GM19025 (cell line): ENCODE measurements around the gene TNNT1.
"Not testable (repeated sequence)": the region's sequence is repeated elsewhere in the genome, so short reads cannot be mapped to it uniquely, and the experiment has no call there.

Experiments
- ATAC-seq: cut with Tn5 transposase; IDR thresholded peaks from one replicate; pipeline ENCODE4 v1.9.1; 2021; ENCODE audit warnings: mild to moderate bottlenecking, low read depth, moderate library complexity; ENCODE audit not compliant: unreplicated experiment

TNNT1 gene

DNA sequence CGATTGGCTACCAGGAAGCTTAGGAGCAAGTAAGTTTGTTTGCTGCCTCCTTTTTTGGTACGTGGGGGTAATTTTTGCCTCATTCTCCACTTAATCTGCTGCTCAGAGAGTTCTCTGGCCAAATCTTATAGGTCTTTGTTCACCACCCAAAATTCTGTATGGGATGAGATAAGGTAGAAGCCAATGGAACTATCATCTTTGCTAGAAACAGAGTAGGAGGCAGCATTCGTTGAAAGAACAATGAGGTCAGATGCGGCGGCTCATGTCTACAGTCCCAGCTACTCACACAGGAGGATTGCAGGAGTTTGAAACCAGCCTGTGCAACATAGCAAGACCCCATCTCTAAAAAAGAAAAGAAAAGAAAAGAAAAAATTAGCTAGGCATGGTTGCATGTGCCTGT is 22.4 kb upstream of the TNNT1 start:
- ATAC-seq, result no peak

DNA sequence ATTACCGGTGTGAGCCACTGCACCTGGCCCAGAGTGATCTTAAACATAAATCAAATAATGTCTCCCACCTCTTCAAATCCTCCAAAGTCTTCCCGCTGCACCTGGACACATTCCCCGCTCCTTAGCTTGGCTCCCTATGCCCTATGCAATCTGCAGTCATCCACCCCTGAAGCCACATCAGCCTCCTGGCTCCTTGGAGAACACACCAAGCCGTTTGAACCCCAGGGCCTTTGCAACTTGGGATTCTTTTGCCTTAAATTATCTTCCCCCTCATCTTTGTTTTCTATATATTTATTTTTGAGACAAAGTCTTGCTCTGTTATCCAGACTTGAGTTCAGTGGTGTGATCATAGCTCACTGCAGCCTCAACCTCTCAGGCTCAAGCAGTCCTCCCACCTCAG is 20.1 kb upstream of the TNNT1 start:
- no peak for ATAC-seq

DNA sequence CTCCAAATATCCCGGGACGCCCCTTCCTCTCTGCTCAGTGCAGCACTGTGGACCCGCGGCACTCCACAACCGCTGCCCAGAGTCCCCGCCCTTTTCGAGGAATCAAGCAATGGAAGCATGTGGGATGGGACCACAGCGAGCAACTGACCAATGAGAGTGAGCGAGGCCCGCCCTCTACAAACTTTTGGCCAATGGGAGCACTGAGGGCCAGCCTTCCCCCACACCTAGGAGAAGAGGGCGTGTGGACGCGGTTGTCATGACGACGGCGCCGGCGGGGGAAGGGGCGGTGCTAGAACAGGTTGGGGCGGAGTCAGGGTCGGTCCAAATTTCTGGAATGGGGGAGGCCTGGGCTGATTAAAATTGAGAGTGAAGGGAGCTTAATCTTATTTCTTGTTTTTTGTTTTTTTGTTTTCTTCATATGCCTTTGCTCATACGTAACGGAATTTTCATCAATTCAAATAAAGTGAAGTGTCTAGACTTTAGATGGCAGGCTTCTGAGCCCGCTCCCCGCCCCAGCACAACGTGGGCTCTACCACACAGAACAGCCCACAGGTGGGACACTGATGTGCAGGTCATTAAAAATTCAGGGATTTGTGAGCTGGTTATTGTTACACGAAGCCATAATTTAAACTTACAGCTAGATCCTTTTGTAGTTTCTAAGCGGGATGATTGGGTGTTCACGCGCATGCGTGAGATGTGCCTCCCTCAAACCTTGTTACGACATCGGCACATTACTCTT is 17.7 kb upstream of the TNNT1 start, which contains the start of gene DNAAF3:
Gene DNAAF3, minus strand, starts transcription at position 84 of the 739 bp plus-strand sequence. CDS start 200 bp downstream, outside the sequence.
- ATAC-seq, result peak; percentile 58

DNA sequence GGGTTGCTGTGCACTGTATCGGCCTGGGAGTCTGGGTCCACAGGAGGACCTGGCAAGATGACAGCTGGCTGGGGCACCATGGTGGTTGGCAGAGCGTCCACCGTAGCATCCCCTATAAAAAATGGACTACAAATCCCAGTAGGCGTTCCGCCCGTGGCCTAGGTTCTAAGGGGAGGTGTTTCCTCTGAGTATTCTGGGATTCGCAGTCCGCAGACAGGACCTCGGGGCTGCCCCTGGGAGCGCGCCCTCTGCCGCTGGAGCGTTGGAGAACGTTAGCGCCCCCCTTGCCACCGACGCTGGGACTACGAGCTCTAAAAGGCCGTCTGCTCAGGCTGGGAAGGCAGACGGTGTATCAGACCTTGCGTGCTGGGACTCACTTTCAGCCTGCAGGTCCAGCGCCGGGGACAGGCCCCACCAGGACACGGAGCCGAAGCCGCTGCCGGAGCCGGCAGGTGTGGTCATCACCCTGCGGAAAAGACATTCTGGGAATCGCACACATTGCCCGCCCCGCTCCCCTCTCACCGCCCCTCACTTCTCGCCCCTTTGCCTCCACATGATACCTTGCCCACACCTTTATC is 17.0 kb upstream of the TNNT1 start:
- no peak for ATAC-seq

DNA sequence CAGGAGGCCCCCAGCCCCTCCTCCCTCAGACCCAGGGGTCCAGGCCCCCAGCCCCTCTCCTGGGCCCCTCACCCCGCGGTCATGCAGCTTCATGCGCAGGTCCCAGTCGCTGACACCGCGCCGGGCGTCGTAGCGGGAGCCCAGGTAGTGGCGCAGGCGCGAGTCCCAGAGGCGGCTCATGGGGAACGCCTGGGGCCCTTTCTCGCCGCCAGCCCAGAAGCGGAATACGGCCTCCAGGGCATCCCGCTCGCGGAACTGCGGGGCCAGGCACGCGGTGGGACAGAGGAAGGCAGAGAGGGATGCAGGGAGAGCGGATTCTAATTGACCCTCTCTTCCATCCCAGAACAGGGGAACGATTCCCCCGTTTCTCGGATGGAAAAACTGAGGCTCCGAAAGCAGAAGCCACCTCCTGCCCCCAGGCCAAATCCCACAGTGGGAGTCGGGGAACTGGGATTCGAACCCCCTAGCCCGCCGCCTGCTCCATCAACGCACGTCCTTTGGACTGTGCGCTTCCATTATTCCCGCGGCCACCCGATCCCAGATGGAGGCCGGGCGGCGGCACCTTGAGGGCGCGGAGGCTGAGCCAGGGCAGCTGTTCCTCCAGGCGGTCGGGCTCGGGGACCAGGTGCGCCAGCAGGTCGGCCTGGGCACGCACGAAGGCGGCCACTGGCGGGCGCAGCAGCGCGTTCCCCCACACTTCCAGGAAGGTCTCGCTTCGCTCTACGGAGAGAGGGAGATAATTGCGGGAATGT is 12.7 kb upstream of the TNNT1 start:
- ATAC-seq, result no peak

DNA sequence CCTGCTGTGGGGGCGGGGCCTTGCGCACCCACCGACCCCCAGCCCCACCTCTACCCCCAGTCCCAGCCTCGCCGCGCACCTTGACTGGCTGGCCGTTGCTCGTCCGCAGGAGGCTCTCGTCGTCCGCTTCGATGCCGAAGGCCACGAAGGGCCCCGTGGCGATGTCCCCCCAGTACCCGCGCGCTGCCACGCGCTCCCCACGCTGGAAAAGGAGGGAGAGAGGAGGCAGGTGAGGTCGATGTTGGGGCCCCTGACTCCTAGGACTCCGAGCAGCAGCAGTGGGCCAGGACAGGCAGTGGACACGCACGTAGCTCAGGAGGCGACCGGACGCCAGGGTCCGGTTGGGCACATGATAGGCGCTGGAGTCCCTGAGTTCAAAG is 12.0 kb upstream of the TNNT1 start:
- no peak for ATAC-seq

DNA sequence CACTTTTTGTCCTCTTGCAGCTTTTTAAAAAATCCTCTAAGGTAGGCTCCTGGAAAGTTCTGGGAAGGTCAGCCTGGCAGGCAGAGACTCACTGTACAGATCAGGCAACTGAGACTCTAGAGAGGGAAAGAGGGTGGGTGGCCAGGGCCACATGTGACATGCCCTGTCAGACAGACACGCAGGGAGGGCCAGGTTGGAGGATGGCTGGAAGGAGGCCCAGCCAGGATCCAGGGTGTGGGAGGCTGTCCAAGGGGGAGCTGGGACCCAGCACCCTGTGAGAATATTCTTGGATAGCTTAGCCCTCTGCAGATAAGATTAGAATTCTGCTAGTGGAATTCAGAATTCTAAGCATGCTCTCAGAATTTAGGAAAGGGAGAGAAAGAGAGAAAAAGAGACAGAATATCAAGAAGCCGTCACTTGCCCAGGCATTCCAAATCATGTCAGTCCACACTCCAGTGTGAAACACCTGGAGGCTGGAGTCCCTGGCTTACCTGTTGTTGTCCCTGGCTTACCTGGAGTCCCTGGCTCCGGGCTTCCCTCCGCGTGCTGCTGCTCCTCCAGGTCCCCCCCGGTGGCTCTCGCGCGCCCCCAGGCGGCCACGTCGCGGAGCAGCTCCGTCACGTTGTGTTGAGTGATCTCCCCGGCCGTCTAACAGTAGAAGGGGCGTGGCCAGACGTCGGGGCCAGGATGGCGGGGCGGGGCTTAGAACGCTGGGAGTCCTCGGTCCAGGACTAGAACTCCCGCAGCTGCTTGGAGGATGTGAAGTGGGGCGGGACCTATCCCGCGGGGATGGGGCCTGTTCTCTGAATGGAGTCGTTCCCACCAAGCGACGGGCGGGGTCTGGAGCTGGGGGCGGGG is 11.4 kb upstream of the TNNT1 start:
- ATAC-seq, result no peak

DNA sequence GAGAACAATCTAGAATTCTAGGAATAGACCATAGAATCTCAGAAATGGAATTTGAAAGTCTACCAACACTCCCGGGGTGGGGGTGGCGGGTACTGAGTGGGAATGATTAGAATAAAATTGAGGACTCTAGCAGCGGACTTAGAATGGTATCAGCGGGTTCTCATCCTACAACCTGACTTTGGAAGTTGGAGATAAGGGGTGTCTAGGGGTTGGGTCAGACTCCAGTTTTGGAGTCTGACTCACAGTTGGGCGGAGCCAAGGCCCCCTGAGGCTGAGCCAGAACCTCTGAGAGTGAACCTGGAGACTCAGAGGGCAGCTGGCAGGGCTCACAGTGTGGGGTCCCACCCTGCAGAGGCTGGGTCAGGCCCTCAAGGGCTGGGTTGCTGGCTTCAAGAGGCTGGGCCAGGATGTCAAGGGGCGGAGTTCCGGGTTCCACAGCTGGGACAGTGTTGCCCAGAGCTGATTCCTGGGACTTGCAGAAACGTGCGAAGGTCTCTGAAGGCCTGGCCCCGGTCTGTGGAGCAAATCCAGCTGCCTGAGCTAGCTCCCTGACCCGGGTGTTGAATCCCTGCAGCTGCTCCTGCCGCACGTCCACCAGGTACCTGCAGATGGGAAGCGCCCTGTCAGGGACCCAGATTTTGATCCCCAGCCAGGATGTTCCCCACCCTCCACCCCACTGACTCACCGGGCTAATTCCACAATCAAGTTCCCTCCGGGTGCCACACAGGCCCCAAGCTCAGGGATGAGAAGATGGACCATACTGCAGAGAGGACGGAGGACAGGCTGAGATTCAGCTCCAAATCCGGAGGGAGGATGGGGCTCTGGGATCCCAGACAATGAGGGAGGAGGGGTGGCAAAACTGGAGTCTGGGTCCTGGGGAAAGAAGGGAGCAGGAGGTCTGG is 10.1 kb upstream of the TNNT1 start:
- ATAC-seq, result no peak

DNA sequence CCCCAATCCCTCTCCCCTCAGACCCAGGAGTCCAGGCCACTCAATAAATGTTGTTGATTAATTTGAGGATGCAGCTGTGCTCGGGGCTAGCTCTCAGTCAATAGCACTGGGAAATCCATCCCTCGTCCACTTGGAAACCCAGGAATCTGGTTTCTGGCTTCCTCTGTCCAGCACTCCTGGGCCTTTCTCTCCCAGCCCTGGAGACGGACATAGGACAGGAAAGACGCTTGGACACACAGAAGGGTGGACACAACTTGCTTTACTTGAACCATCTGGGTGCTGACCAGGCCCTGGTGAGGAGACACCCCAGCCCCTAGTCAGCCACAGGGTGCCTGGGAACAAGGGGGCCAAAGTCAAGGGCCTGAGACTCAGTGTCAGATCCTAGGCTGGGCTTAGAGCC is 9.4 kb upstream of the TNNT1 start:
- no peak for ATAC-seq

DNA sequence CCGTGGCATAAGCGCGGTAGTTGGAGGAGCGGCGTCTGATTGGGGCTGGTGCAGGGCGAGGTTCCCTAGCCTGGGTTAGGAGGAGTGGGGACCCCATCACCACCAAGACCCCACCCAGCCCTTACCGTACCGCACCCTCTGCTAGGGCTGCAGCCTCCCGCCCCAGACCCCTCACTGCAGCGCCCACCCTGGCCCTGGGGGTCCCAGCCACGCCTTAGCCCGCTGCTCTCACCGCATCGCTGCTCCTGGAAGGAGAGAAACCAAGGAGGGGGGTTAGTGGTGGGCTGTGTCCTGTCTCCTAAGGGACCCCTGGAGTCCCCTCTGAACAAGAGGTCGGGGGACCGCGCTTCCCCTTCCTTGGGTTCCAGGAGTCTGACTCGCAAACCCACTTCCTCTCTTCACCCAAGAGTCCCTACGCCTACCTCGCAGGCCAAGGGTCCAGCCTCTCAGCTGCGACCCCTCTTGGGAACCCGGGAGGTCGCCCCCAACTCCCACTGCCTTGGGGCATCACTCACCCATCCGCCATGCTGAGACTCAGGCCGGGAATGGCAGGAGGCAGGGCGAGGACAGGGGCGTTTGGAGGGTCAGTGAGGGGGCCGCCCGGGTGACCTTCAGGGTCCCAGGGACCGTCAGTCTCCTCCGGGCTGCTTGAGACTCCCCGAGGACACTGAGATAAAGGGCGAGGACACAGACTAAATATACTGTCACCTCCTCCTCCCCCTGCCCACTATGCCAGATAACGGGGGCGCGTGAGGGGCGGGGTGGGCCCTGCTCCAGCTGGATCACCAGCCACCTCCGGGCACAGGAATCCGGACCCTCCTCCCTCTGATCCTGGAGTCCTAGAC is 8.3 kb upstream of the TNNT1 start, which contains the start of gene TNNI3:
Gene TNNI3, minus strand, starts transcription at position 669 of the 845 bp plus-strand sequence. Its CDS starts 143 bp downstream, at position 526.
- ATAC-seq, result no peak

DNA sequence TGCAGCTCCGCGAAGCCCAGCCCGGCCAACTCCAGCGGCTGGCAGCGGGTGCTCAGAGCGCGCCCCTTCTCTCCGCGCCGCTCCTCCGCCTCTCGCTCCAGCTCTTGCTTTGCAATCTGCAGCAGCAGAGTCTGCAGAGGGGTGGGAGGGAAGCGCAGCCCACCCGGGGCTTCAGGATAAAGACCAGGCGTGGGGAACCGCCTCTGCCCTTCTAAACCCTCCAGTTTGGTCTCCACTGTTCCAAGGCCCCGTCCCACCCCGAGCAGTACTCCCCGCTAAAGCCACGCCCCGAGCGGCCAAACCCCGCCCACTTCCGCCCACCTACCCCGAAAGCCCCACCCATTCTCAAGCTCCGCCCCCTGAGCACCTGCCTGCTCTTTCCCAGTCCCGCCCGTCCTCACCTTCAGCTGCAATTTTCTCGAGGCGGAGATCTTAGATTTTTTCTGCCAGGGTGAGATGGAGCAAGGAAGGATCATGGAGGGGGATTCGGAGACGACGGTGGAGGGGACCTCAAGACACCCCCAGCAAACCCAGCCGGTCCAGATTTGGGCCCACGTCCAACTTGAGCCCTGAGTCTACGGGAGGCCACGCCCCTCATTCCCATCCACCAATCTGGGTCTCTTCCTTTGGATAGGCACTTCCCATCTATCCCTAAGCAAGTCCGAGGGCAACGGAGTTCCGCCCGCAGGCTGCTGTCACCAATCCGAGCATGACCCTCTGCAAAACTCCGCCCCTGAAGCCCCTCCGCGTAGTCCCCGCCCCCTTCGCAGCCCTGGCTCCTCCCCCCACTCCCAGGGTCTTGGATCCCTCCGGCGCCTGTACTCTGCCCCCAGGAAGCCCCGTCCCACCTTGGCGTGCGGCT is 7.4 kb upstream of the TNNT1 start:
- ATAC-seq, result no peak

DNA sequence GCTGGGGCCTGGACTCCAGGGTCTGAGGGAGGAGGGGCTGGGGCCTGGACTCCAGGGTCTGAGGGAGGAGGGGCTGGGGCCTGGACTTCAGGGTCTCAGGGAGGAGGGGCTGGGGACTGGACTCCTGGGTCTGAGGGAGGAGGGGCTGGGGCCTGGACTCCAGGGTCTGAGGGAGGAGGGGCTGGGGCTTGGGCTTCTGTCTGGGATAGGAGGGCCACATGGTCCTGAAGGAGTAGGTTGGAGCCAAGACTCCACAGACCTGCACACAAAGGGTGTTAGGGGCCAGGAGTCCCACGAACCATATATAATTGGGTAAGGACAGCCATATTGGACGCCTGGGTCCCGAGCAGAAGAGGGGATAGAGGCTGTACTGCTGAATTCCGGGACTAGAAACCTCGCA is 6.8 kb upstream of the TNNT1 start:
- not testable (repeated sequence) for ATAC-seq

DNA sequence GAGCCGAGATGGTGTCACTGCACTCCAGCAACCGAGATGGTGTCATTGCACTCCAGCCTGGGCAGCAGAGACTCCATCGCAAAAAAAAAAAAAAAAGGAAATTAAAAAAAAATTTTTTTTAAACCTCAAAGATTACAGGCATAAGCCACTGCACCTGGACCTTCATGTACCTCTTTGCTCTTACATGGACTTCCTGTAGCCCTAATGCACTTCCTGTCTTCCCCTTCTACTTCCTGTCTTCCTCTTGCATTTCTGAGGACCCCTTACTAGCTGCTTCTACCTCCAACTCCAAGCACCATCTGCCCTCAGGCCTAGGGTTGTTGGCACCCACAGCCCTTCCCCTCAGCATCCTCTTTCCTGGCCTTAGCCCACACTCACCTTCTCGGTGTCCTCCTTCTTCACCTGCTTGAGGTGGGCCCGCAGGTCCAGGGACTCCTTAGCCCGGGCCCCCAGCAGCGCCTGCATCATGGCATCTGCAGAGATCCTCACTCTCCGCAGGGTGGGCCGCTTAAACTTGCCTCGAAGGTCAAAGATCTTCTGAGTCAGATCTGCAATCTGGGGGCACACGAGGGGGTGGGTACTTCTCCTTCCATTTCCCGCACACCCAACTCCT is 4.8 kb upstream of the TNNT1 start:
- ATAC-seq, result no peak

DNA sequence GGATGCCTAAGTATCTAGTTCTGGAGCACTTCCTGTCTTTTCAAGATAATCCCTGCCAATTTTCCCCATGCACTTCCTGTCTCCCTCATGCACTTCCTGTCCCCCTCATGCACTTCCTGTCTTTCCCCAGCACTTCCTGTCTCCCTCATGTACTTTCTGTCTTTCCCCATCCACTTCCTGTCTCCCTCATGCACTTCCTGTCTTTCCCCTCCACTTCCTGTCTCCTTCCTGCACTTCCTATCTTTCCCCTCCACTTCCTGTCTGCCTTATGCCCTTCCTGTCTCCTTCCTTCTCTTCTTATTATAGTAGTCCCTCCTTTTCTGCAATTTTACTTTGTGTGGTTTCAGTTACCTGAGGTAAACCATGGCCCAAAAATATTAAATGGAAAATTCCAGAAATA is 3.0 kb upstream of the TNNT1 start:
- ATAC-seq, result no peak

DNA sequence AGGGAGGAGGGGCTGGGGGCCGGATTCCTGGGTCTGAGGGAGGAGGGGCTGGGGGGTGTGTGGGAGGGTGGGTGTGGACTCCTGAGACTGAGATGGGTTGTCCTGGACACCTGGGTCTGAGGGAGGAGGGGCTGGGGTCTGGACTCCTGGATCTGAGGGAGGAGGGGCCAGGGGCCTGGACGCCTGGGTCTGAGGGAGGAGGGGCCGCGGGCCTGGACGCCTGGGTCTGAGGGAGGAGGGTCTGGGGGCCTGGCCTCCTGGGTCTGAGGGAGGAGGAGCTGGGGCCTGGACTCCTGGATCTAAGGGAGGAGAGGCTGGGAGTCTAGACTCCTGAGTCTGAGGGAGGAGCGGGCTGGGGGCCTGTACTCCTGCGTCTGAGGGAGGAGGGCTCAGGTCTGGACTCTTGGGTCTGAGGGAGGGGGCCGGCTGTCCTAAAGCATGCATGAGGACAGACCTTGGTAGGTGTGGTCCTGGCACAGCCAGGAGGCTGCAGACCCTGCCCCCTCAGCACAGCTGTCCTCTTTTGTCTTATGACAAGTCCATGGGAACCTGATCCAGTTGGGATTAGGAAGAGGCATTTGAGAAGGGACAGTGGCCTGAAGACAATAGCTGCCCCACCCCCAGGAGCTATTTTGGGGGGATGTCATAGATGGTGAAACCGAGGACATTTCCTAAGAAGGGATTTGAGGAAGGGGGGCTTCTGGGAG is 1.3 kb downstream of the TNNT1 start:
- ATAC-seq, result no peak

DNA sequence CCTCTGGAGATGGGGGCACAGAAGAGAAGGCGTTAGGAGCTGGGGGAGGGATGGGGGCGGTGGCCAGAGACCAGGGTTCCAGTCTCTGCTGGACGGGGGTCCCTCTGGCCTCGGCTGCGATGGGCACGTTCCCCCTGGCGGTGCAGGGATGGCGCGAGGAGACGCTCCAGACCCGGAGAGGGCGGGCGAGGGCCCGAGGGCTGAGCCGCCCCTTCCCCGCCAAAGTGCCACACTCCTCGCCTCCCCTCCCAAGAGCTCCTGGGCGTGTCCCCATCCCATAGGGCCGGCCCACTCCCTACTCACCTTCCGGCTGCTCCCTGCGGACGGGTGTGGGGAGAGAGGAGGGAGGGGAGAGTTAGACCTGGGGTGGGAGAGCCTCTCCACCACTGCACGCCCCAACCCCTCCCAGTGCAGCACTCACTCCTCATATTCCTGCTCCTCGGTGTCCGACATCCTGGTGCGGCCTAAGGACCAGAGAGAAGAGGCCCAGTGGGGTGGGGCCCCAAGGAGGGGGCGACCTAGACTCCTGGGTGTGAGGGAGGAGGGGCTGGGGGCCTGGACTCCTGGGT is 2.2 kb downstream of the TNNT1 start:
- no peak for ATAC-seq
